ENCODE data around the gene KARS1.

The KARS1 gene

GRCh38 chr16:75578725-75579124, 68.7 kb downstream of the KARS1 start:
- no peak for DNase-seq

DNA sequence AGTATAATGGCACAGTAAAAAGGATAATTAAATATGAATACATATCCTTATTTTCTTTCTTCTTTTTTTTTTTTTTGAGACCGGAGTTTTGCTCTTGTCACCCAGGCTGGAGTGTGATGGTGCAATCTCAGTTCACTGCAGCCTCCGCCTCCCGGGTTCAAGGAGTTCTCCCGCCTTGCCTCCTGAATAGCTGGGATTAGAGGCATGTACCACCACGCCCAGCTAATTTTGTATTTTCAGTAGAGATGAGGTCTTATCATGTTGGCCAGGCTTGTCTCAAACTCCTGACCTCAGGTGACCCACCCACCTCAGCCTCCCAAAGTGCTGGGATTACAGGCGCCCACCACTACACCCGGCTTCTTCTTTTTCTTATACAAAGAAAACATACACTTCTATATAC, 69.3 kb downstream of the KARS1 start:
- no peak for DNase-seq
